Stimulated activated CD8-positive, alpha-beta memory T cell treated with anti-CD3 and anti-CD28 coated beads, Interleukin-4, amount 100 ng/mL, for 48 hours (primary cell): ENCODE measurements around the gene TM9SF4.

Experiments used
- DNase-seq: peaks from one replicate; pipeline ENCODE4 v3.0.0-alpha.2; 2020

TM9SF4 gene

GRCh38 chr20:32132911-32133549, 23.5 kb downstream of the TM9SF4 start:
- no peak for DNase-seq

- DNase-seq: no peak
Observed at GRCh38 chr20:32134026-32134425, 24.5 kb downstream of the TM9SF4 start.

DNA sequence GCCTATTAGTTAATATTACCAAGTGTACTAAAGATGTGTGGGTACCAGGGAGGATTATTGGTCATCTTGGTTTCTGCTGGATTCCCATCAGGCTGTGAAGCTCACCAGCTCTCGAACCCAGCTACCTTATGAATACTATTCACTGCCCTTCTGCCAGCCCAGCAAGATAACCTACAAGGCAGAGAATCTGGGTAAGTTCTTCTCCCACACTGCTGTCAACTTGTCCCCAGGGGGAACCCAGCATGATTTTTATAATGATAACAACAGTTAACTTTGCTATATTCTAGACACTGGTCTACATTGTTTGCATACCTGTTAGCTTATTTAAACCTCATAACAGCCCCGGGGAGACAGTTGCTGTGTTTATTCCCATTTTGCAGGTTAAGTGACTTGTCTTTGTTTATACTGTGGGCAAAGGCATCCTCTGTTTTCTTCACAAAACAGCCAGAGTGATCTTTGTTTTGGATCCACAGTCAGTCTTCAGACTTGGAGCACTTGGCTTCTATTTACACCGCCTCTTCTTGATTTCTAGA, 26.5 kb downstream of the TM9SF4 start:
- DNase-seq: no peak

- no peak for DNase-seq
Observed at GRCh38 chr20:32138921-32139320, 29.4 kb downstream of the TM9SF4 start.

DNA sequence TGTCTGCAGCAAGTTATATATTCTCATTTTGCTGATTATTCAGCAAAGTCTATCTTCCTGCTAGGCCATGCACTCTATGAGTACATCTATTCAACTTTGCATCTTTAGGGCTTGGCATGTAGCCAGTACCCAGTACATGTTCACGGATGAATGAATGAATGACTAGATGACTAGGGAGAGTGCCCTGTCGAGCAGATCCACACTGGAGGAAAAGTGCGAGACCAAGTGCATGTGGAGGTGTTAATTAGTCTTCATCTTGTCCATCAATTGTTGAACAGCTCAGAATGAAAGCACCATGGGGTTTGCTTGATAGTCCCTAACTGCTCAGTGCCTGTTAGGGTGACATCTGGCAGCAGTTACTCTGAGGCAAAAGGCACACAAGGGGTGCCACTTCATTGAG, 30.4 kb downstream of the TM9SF4 start:
- DNase-seq: no peak

DNA sequence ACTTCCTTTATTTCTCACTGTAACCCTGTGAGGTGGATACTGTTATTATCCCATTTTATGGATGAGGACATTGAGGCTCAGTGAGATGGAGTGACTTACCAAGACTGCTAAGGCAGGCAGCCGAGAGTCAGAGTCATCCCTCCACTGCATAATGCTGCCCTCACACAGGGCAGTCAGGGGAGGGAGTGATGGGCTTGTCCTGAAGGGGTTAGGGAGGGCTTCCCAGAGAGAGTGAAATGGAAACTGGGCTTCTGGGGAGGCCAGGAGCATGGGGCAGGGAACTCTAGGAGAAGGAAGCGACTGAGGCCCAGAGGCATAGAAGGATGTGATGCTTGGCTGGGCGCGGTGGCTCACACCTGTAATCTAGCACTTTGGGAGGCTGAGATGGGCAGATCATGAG, 31.1 kb downstream of the TM9SF4 start:
- no peak for DNase-seq

DNA sequence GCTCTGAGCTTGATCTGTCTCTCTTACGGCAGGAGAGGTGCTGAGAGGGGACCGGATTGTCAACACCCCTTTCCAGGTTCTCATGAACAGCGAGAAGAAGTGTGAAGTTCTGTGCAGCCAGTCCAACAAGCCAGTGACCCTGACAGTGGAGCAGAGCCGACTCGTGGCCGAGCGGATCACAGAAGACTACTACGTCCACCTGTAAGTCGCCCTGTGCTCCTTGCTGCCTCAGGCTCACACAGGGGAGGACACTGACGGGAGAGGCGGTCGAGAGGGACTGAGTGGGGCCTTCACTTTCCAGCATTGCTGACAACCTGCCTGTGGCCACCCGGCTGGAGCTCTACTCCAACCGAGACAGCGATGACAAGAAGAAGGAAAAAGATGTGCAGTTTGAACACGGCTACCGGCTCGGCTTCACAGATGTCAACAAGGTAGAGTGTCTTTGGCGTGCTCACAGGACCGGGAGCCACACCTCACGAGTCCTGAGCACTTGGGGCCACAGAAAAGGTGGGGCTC, 32.0 kb downstream of the TM9SF4 start:
- no peak for DNase-seq

DNA sequence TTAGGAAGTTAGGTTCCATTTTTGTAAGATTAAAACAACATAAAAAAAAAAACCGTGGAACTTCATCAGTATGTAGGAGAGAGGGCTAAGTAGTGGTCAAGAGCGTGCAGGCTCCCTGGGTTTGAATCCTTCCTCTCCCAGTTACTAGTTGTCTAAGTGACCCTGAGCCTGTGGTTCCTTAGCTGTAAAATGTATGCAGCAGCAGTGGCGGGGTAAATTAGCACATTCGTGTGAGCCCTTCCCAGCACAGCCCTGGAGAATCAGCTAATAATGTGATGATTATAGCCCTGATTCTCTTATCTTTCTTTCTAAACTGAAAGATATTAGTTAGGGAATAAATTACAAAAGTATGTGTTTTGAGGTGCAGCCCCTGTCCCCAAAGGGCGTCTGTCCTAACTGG, 32.6 kb downstream of the TM9SF4 start:
- no peak for DNase-seq

- no peak for DNase-seq
Observed at GRCh38 chr20:32142991-32143390, 33.5 kb downstream of the TM9SF4 start.

DNA sequence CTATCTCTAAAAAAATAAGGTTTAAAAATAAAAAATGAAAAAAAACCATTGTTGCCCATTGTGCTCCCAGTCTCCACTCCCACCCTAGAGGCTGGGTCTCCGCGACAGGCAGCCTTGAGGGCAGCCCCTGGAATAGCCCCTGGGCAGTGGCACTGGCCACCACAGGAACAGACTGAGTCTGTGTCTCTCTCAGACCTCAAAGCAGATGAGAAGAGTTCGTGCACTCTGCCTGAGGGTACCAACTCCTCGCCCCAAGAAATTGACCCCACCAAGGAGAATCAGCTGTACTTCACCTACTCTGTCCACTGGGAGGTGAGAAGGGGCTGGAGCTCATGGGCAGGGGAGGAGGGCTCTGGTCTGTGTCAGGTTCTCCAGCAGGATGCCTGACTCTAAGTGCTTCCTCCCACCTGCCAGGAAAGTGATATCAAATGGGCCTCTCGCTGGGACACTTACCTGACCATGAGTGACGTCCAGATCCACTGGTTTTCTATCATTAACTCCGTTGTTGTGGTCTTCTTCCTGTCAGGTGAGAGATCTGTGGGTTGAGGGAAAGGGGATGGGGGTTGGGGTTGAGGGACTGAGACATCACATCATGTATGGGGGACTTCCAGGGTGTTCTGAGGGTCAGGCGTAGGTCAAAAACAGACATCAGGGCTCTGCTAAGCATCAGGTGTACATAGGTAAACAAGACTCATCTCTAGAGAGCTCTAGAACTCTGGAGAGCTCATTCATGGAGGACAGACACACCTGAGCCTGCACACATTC, 35.6 kb downstream of the TM9SF4 start:
- no peak for DNase-seq

DNA sequence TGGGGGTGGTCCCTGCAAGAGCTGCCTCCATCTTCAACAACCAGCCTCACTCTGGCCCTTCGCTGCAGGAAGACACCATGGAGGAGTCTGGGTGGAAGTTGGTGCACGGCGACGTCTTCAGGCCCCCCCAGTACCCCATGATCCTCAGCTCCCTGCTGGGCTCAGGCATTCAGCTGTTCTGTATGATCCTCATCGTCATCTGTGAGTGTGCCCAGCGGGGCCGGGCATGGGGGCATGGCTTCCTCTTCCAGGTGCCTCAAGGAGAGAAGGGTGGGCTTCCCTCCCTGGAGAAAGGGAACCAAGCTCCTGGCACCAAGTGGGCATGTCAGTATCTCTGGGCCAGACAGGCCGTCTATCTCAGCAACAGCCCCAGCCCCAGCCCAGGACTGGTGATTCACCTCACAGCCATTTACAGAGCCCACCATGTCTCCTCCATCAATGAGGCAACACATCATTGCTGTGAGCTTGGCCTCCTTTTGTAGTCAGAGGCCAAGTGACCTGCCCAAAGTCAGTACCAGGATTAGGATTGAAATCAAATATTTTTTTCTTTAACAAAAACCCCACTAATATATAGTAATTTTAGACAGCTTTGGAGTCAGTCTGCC, 40.2 kb downstream of the TM9SF4 start:
- no peak for DNase-seq

DNA sequence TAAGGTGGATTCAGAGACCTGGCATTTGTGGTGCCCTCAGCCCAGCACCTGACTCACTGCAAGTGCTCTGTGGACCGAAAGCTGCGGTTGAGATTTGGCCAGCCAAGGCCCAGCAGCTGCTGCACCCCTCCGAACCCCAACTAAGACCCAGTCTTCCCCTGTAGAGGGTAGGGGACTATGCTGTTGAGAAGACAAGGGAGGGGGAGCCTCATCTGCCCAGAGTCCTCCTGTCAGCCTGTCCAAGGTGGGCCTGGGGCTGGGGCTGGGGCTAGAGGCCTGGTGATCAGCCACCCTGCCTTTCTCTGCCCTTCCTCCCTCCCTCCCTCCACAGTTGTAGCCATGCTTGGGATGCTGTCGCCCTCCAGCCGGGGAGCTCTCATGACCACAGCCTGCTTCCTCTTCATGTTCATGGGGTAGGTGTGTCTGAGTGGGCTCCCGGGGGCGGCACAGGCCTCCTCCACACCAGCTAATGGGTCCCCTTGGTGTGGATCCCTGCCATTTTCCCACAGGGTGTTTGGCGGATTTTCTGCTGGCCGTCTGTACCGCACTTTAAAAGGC, 40.9 kb downstream of the TM9SF4 start:
- DNase-seq: no peak

DNA sequence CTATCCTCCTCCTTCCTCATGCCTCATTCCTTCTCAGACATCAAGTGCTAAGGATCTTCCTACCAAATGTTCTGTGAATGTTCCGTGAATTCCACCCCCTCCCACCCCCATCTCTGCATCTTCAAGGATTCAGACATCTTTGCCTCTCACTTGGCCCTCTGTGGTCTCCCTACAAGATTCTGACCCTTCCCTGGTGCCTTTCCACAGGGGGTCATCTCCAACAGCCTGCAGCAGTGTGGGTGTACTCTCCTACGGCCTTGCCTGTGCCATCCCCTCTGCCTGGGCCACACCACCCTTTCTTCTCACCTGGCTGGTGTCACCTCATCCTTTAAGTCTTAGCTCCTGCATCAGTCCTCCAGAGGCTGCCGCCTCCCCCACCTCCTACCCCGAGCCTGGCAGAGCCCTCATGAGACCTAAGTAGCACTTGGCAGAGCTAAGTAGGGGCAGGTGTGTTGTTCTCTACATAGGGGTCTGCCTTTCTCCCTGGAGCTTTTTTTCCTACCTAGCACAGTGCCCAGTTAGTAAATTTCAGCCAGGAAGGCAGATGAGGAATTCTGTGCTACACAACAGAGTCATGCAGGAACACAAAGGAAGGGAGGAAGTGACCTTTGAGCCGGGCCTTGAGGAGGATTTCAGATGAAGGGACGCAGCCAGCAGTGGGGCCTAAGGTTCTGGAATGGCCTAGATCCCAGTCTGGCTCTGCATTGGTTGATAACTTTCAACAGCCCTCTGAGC, 43.1 kb downstream of the TM9SF4 start:
- no peak for DNase-seq

DNA sequence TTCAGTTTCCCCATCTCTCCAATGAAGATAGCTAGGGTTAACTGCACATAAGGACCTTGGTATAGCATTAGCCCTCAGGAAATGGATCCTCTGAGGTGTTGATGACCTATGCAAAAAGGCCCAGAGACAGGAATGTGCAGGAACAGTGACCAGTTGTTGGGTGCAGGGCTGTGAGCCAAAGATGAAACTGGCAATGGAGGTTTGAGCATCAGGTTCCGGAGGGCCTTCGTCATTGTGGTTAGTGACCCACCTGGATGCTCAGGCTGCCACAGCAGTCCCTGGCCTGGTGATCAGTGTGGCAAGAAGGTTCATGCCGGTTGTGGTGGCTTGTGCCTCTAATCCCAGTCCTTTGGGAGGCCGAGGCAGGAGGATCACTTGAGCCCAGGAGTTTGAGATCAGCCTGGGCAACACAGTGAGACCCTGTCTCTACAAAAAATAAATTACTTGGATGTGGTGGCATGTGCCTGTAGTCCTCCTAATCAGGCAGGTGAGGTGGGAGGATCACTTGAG, 43.7 kb downstream of the TM9SF4 start:
- no peak for DNase-seq

GRCh38 chr20:32153771-32154170, 44.3 kb downstream of the TM9SF4 start:
- DNase-seq: no peak

DNA sequence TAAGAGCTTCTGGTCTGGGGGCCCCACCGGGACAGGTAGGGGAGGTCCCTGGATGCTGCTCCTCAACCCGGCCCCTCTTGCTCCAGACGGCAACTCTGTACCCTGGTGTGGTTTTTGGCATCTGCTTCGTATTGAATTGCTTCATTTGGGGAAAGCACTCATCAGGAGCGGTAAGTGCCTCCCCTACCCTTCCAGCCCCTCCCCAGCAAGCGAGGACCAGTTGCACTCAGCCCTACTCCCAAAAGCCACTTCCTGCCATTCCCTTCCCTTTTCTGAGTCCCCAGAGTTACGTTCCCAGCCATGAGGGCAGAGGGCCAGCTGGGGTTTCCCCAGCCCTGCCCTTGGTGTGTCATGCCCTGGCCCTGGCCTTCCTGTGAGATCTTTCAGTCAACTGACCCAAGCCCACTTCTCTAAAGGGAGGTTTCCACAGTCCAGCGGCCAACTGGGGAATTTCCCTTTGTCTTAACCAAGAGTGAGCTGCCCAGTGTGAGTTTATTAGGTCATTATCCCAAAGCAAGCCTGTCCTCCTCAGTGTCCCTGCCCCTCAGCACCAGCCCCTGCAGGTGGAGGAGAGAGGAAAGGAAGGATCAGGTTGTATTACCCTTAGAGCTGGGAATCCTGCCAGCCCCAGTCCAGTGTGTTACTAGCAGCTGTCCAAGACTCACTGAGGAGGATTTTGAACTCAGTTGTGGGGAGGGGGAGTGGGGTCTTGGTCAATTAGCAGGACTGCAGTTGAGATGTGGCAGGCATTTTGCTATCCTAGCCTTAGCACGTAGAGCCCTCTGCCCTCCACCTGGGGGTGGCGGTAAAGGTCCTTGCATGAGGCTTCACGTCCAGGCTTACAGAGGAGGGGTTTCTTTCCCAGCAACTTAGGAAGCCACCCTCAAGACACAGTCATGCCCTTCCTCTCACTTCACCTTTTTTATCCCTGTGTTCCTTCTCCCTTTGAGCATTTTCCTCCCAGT, 45.8 kb downstream of the TM9SF4 start:
- peak; percentile 38 for DNase-seq

- DNase-seq: no peak
Observed at GRCh38 chr20:32157611-32158010, 48.1 kb downstream of the TM9SF4 start.

DNA sequence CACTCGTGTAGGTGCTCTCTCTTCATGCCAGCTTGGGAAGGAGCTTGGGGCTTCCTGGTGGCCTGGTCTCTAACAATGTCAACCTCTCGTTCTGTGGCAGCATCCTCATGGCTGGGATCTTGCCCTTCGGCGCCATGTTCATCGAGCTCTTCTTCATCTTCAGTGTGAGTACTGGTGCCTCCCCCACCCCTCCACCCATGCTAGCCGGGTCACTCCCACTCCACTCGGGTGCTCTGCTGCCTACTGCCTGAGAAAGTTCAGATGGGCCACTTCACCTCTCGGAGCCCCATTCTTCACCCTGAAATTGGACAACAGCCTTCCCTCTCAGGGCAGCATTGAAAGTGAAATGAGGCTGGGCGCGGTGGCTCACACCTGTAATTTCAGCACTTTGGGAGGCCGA, 48.8 kb downstream of the TM9SF4 start:
- DNase-seq: no peak

DNA sequence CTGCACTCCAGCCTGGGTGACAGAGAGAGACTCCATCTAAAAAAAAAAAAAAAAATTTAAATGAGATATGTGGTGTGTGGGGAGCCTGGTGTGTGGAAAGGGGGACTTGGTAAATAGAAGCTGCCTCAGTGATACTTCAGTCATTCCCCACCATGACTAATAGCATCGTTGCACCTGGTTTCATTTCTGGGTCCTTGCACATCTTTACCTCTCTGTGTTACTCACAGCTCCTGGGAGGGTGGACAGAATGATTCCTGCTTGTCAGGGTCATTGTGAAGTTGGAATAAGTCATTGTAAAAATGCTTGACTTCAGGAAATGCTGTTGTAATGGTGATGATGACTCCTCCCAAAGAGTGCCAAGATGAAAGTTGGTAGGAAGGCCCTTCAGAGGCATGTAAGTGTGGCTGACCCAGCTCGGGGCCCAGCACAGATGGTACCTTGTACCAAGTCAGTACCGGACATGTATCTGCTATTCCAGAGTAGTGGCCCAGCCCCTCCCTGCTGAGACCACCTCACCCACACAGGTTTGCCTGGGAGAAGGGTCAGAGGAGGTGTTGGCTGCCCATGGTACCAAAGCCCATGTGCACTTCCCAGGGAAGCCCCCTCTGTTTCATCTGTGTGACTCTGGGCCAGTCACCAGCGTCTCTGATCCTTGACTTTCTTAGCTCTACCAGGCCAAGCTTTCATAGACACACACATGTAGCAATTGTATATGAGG, 49.6 kb downstream of the TM9SF4 start:
- peak; percentile 31 for DNase-seq

GRCh38 chr20:32159766-32160221, 50.3 kb downstream of the TM9SF4 start:
- no peak for DNase-seq

DNA sequence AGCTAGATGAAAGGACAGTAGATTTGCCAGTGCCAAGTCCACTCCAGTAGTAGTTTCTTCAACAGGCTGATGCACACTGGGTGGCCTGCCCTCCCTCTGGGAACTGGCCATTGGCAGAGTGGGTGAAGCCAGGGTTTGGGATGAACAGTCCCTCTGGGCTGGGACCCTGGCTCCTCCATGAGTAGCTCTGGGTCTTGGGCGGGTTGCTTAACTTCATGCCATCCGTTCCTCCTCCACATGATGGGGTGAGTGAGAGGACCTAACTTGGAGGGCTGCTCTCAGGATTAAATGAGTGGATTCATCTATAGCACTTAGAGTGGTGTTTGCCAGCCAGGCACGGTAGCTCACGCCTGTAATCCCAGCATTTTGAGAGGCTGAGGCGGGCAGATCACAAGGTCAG, 50.8 kb downstream of the TM9SF4 start:
- no peak for DNase-seq
